ENCODE data around the gene HILPDA.

DNA sequence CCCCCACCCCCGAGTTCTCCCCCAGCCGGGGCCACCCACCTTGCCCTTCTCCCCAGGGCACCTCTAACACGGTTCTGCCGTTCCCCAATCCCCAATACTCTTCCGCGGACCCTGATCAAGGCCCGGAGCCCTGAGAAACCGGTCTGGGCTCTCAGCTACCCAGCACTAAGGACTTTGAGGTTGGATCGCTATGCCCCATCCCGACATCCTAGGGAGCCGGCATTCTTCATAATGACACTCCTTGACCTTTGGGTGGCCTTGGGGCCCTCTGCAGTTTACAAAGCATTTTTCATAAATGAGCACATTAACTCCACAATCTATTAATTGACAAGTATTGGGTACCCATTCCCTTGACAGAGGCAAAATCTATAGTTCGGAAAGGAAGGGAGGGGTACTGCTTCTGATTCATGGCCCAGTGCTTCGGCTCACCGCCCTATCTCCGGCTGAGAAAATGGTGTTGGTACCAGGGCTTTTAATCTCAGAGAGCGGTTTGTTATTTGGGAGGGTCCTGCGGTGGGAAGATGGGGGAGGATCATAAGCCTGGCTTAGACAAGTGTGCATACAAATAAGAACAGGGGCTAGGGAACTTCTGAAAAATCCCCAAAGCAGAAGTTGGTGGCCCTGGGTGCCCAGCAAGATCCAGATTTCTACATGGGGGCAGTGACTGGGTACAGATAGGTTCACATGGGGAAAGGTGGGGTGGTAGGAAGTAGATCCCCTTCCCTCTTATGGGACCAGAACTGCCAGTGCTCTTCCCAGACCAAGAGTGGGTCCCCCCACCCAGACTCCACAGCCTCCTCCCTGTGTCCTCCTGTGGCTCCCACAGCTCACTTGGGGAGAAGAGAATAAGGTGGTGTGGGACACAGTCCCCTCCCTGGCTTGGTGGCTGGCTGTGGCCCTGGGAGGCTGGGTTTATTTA, 49.1 kb upstream of the HILPDA start:
- TF ChIP-seq EZH2 (IDR thresholded peaks at IDR 0.05; ENCODE audit: insufficient read depth, poor library complexity, severe bottlenecking) (no peak), EZH2phosphoT487 (IDR thresholded peaks at IDR 0.05; ENCODE audit: insufficient read depth, low read depth) (no peak)
